GM23338 (cell line): ENCODE measurements around the gene CUEDC2.

Experiments
- CREB1 ChIP-seq: fragments of 250-450 bp; sonication (Bioruptor Pico); IDR thresholded peaks from 2 replicates; pipeline ENCODE4 v1.5.0; 2020; ENCODE audit warnings: low read depth, mild to moderate bottlenecking, moderate library complexity
- CTCF ChIP-seq, 2 experiments: fragments of 200-600 bp in 1 of 2; sonication (generic) in 1 of 2; conservative IDR thresholded peaks; 2 replicates each; pipeline versions ENCODE4 v1.5.1 to v1.6.1; 2016 to 2017; ENCODE audit warnings: antibody characterized with exemption in 2 of 2, low read depth in 2 of 2, mild to moderate bottlenecking in 2 of 2, moderate library complexity in 1 of 2
- ETS1 ChIP-seq: IDR thresholded peaks from 2 replicates; pipeline ENCODE4 v1.6.1; 2016; ENCODE audit warnings: antibody characterized with exemption
- EZH2 ChIP-seq: fragments of 200-600 bp; sonication (generic); IDR thresholded peaks from one replicate; pipeline ENCODE4 v1.8.0; 2017; ENCODE audit warnings: antibody characterized with exemption, mild to moderate bottlenecking, low read depth; ENCODE audit not compliant: unreplicated experiment
- EZH2phosphoT487 ChIP-seq: fragments of 200-600 bp; sonication (generic); IDR thresholded peaks from one replicate; pipeline ENCODE4 v1.8.1; 2018; ENCODE audit warnings: antibody characterized with exemption; ENCODE audit not compliant: unreplicated experiment
- JUNB ChIP-seq: IDR thresholded peaks from one replicate; pipeline ENCODE4 v1.6.1; 2016; ENCODE audit warnings: antibody characterized with exemption; ENCODE audit not compliant: unreplicated experiment
- NANOG ChIP-seq: IDR thresholded peaks from 2 replicates; pipeline ENCODE4 v1.6.1; 2016; ENCODE audit warnings: antibody characterized with exemption, borderline replicate concordance
- POLR2AphosphoS5 ChIP-seq: IDR thresholded peaks from 2 replicates; pipeline ENCODE4 v1.6.1; 2016; ENCODE audit warnings: antibody characterized with exemption, low read depth
- REST ChIP-seq: IDR thresholded peaks from one replicate; pipeline ENCODE4 v1.6.1; 2018; ENCODE audit warnings: antibody characterized with exemption; ENCODE audit not compliant: unreplicated experiment
- STAT1 ChIP-seq: IDR thresholded peaks from one replicate; pipeline ENCODE4 v1.6.1; 2016; ENCODE audit warnings: antibody characterized with exemption; ENCODE audit not compliant: unreplicated experiment
- ZNF114 ChIP-seq: fragments of 250-450 bp; sonication (Bioruptor Pico); IDR thresholded peaks from 2 replicates; pipeline ENCODE4 v1.5.0; 2020; ENCODE audit warnings: mild to moderate bottlenecking, moderate library complexity
- ZNF331 ChIP-seq: fragments of 250-450 bp; sonication (Bioruptor Pico); IDR thresholded peaks from 2 replicates; pipeline ENCODE4 v1.5.0; 2020; ENCODE audit warnings: low read depth, mild to moderate bottlenecking, moderate library complexity
- ZNF462 ChIP-seq: fragments of 250-450 bp; sonication (Bioruptor Pico); IDR thresholded peaks from 2 replicates; pipeline ENCODE4 v1.5.0; 2020; ENCODE audit warnings: mild to moderate bottlenecking, moderate library complexity

- TF ChIP-seq EZH2 (no peak), CTCF (conservative IDR thresholded peaks at IDR 0.05; ENCODE audit: low read depth in 2 of 2) (no peak), CREB1 (CRISPR knock-in tag) (no peak; the same call in 1 of the 2 replicates), EZH2phosphoT487 (no peak), POLR2AphosphoS5 (no peak), ZNF462 (CRISPR knock-in tag) (no peak), REST (no peak), ZNF331 (CRISPR knock-in tag) (no peak), JUNB (no peak), ZNF114 (CRISPR knock-in tag) (no peak), NANOG (no peak), ETS1 (no peak), STAT1 (no peak)
Observed at GRCh38 chr10:102421507-102421756, 10.9 kb downstream of the CUEDC2 start.
